Thoracic aorta endothelial cell (primary cell): Measurements from ENCODE around the gene CD84. TPM values are rescaled to one million over a fixed set of nuclear protein-coding genes. Genes with fewer than 3 reads are reported as not detected.

Source experiments
- total RNA-seq: library from RNA; depleted of rRNA; stranded (reverse); fragments of >200 nt; gene quantifications from 2 replicates; pipeline ENCODE4 v1.2.3, GENCODE V29; 2012

The CD84 gene
- total RNA-seq = not detected in 2 replicates

GRCh38 chr1:160579216-160579701, at the start of gene CD84:
Gene CD84, minus strand, starts transcription at chr1:160579496. Its CDS starts 59 bp downstream, at chr1:160579437.

GRCh38 chr1:160522622-160523345, 56.5 kb downstream of the CD84 start, which contains the start of gene SLAMF6:
Gene SLAMF6, minus strand, starts transcription at chr1:160523255. Its CDS starts 63 bp downstream, at chr1:160523192.

Other genes starting within 250 kb of the CD84 start
- 236 and 290 TPM in 2 replicates for gene COPA, start 236.2 kb downstream of the CD84 start, total RNA-seq
- 87.2 and 101 TPM in 2 replicates for gene NCSTN, start 236.1 kb downstream of the CD84 start, total RNA-seq
- 0.13 TPM in 1 of 2 replicates, not detected in the other for gene NHLH1, start 212.4 kb downstream of the CD84 start, total RNA-seq
- gene VANGL2, start 178.9 kb downstream of the CD84 start, total RNA-seq = not detected in 2 replicates
- not detected in 2 replicates for gene SLAMF6, start 56.2 kb downstream of the CD84 start, total RNA-seq
- not detected in 2 replicates for gene SLAMF1, start 67.5 kb upstream of the CD84 start, total RNA-seq
- not detected in 2 replicates for gene CD48, start 132.3 kb upstream of the CD84 start, total RNA-seq
- not detected in 2 replicates for gene SLAMF7, start 159.8 kb upstream of the CD84 start, total RNA-seq
- not detected in 2 replicates for gene LY9, start 216.7 kb upstream of the CD84 start, total RNA-seq